ENCODE data around the gene LRP5. TPM values are rescaled to one million over a fixed set of nuclear protein-coding genes. Genes with fewer than 3 reads are reported as not detected.
A peak's percentile ranks its signal among the peaks of the same experiment; 100 is the strongest.

LRP5 gene
- total RNA-seq, 1 donor from 2014 or later = 54.7 TPM

- TF ChIP-seq, protein P1, sequence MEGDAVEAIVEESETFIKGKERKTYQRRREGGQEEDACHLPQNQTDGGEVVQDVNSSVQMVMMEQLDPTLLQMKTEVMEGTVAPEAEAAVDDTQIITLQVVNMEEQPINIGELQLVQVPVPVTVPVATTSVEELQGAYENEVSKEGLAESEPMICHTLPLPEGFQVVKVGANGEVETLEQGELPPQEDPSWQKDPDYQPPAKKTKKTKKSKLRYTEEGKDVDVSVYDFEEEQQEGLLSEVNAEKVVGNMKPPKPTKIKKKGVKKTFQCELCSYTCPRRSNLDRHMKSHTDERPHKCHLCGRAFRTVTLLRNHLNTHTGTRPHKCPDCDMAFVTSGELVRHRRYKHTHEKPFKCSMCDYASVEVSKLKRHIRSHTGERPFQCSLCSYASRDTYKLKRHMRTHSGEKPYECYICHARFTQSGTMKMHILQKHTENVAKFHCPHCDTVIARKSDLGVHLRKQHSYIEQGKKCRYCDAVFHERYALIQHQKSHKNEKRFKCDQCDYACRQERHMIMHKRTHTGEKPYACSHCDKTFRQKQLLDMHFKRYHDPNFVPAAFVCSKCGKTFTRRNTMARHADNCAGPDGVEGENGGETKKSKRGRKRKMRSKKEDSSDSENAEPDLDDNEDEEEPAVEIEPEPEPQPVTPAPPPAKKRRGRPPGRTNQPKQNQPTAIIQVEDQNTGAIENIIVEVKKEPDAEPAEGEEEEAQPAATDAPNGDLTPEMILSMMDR (IDR thresholded peaks at IDR 0.05; ENCODE audit: borderline replicate concordance) = no peak
- Histone ChIP-seq H3K27ac (replicated peaks) (peak overlapping the region; percentile 95), H3K9me3 (replicated peaks) (no peaks in the 10 kb centered on the region), H3K4me1 (peaks cover 86% of the 10 kb centered on the region), H3K4me3 (no peak overlapping the region), H3K36me3 (peaks cover 16% of the 10 kb centered on the region), H3K27me3 (ENCODE audit: low read depth) (no peaks in the 10 kb centered on the region)
- DNase-seq = no peak
- intact Hi-C loops (cut with micrococcal nuclease) = no loop called here
Measured at GRCh38 chr11:68372625-68373024, 60.2 kb downstream of the LRP5 start.

GRCh38 chr11:68373189-68373814, 60.9 kb downstream of the LRP5 start:
- Histone ChIP-seq H3K27ac (replicated peaks) (peak overlapping the region; percentile 95), H3K27me3 (ENCODE audit: low read depth) (no peaks in the 10 kb centered on the region), H3K4me1 (peaks cover 93% of the 10 kb centered on the region), H3K9me3 (replicated peaks) (no peaks in the 10 kb centered on the region), H3K36me3 (peaks cover 11% of the 10 kb centered on the region), H3K4me3 (peak overlapping the region; percentile 34)
- TF ChIP-seq, protein P1 (IDR thresholded peaks at IDR 0.05; ENCODE audit: borderline replicate concordance) = no peak
- intact Hi-C loops (cut with micrococcal nuclease) = no loop called here
- peak; percentile 57 for DNase-seq

- peak; percentile 72 for DNase-seq
- intact Hi-C loops (cut with micrococcal nuclease) = no loop called here
- peaks cover 98% of the 10 kb centered on the region for H3K4me1 ChIP-seq
Measured at GRCh38 chr11:68373815-68374501, 61.6 kb downstream of the LRP5 start.

GRCh38 chr11:68374531-68374930, 62.1 kb downstream of the LRP5 start:
- no peaks in the 10 kb centered on the region for H3K27me3 ChIP-seq (ENCODE audit: low read depth)
- peak overlapping the region; percentile 34 for H3K4me3 ChIP-seq
- TF ChIP-seq, protein P1 (IDR thresholded peaks at IDR 0.05; ENCODE audit: borderline replicate concordance) = no peak
- H3K9me3 ChIP-seq (replicated peaks) = no peaks in the 10 kb centered on the region
- H3K27ac ChIP-seq (replicated peaks) = peak overlapping the region; percentile 95
- intact Hi-C loops (cut with micrococcal nuclease) = no loop called here
- no peak for DNase-seq
- peaks cover 4% of the 10 kb centered on the region for H3K36me3 ChIP-seq
- H3K4me1 ChIP-seq = peaks cover 98% of the 10 kb centered on the region

More at GRCh38 chr11:68373815-68374501, 61.6 kb downstream of the LRP5 start:
- H3K9me3 ChIP-seq (replicated peaks) = no peaks in the 10 kb centered on the region
- peaks cover 5% of the 10 kb centered on the region for H3K36me3 ChIP-seq
- peak overlapping the region; percentile 34 for H3K4me3 ChIP-seq
- no peaks in the 10 kb centered on the region for H3K27me3 ChIP-seq (ENCODE audit: low read depth)
- peak overlapping the region; percentile 95 for H3K27ac ChIP-seq (replicated peaks)
- TF ChIP-seq, protein P1 (IDR thresholded peaks at IDR 0.05; ENCODE audit: borderline replicate concordance) = no peak

DNA sequence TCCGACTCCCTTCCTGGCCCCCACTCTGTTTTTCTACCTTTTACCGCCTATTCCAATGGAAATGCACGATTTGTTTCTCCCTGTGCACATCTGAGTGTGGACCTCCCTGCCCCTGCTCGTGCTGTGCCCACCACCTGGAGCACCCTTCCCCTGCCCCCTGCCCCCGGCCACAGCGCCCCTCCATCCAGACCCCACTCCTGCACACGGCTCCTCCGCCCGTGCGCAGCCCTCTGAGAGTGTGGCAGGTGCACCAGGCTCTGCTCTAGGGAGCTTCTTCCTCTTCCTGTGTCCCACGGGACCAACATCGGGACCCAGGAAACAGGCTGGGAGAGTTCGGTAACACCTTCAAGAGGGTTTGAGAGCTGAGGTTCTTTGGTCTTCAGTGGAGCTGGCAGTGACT, 62.9 kb downstream of the LRP5 start:
- Histone ChIP-seq H3K27ac (replicated peaks) (peak overlapping the region; percentile 95), H3K4me3 (no peak overlapping the region), H3K9me3 (replicated peaks) (no peaks in the 10 kb centered on the region), H3K4me1 (peaks cover 98% of the 10 kb centered on the region), H3K36me3 (peaks cover 4% of the 10 kb centered on the region), H3K27me3 (ENCODE audit: low read depth) (no peaks in the 10 kb centered on the region)
- intact Hi-C loops (cut with micrococcal nuclease) = no loop called here
- DNase-seq = no peak
- TF ChIP-seq, protein P1 (IDR thresholded peaks at IDR 0.05; ENCODE audit: borderline replicate concordance) = no peak

Data from left ventricle myocardium inferior (tissue), 1 donor.